AG09309 (cell line): Measurements from ENCODE around the gene SULF2.

Source experiments
- DNase-seq: peaks from one replicate; pipeline ENCODE4 v3.0.0-alpha.2; 2010; ENCODE audit warnings: low read depth
- H3K4me3 ChIP-seq: 2 replicates; pipeline ENCODE4 v1.5.1; 2011; ENCODE audit warnings: mild to moderate bottlenecking, low read depth, low read length, moderate library complexity; ENCODE audit not compliant: control insufficient read depth
- CTCF ChIP-seq: IDR thresholded peaks from 2 replicates; pipeline ENCODE4 v1.5.1; 2011; ENCODE audit warnings: mild to moderate bottlenecking, low read depth, low read length, inconsistent platforms; ENCODE audit not compliant: insufficient read depth, control insufficient read depth; ENCODE audit errors: missing control alignments

SULF2 gene

GRCh38 chr20:47789764-47790579, 4.7 kb upstream of the SULF2 start:
- no peak for TF ChIP-seq CTCF
- peak; percentile 94 for DNase-seq
- no peak overlapping the region for H3K4me3 ChIP-seq

GRCh38 chr20:47789081-47789763, 3.9 kb upstream of the SULF2 start:
- DNase-seq = peak; percentile 94
- TF ChIP-seq CTCF = no peak
- no peak overlapping the region for H3K4me3 ChIP-seq

- no peak overlapping the region for H3K4me3 ChIP-seq
- TF ChIP-seq CTCF = no peak
- no peak for DNase-seq
Observed at GRCh38 chr20:47788741-47789080, 3.4 kb upstream of the SULF2 start.

GRCh38 chr20:47786765-47787107, 1.5 kb upstream of the SULF2 start:
- no peak for DNase-seq
- H3K4me3 ChIP-seq = peak overlapping the region; percentile 39
- TF ChIP-seq CTCF = no peak

GRCh38 chr20:47785854-47786764, 828 bp upstream of the SULF2 start:
- DNase-seq = peak; percentile 54
- TF ChIP-seq CTCF = peak; percentile 80
- H3K4me3 ChIP-seq = peak overlapping the region; percentile 39

GRCh38 chr20:47784599-47785310, 526 bp downstream of the SULF2 start:
- H3K4me3 ChIP-seq = peak overlapping the region; percentile 60
- DNase-seq = no peak
- peak; percentile 36 for TF ChIP-seq CTCF
